Vagina (tissue), 2 donors: Measurements from ENCODE around the gene NIP7. TPM values are rescaled to one million over a fixed set of nuclear protein-coding genes. Genes with fewer than 3 reads are reported as not detected.
A peak's percentile ranks its signal among the peaks of the same experiment; 100 is the strongest.

Experiments used
- DNase-seq, 2 donors: peaks; one replicate each; pipeline ENCODE4 v3.0.0-alpha.2; 2017; ENCODE audit errors: extremely low spot score in 2 of 2
- H3K27ac ChIP-seq: fragments of 200-600 bp; sonication (generic); one replicate; pipeline ENCODE4 v1.5.1; 2019
- H3K27me3 ChIP-seq: fragments of 200-600 bp; sonication (generic); one replicate; pipeline ENCODE4 v1.5.1; 2019
- H3K36me3 ChIP-seq, 2 donors: fragments of 200-600 bp; sonication (generic); one replicate each; pipeline ENCODE4 v1.5.1; 2017 to 2019
- H3K4me1 ChIP-seq: fragments of 200-600 bp; sonication (generic); one replicate; pipeline ENCODE4 v1.5.1; 2019
- H3K4me3 ChIP-seq, 2 donors: fragments of 200-600 bp; sonication (generic); 1 replicate in 1 of 2; 2 replicates in 1 of 2; pipeline ENCODE4 v1.5.1; 2016 to 2019
- H3K9me3 ChIP-seq: fragments of 200-600 bp; sonication (generic); one replicate; pipeline ENCODE4 v1.5.1; 2019
- CTCF ChIP-seq, 3 experiments: fragments of 450-650 bp in 2 of 3; fragments of 200-600 bp in 1 of 3; sonication (generic) in 1 of 3; IDR thresholded peaks; one replicate each; pipeline ENCODE4 v1.5.1; 2017 to 2019; ENCODE audit warnings: antibody characterized with exemption in 3 of 3, mild to moderate bottlenecking in 2 of 3, moderate library complexity in 2 of 3
- POLR2A ChIP-seq, 2 donors: fragments of 450-650 bp; IDR thresholded peaks; one replicate each; pipeline ENCODE4 v1.6.1; 2017; ENCODE audit warnings: antibody characterized with exemption in 2 of 2, mild to moderate bottlenecking in 2 of 2, moderate library complexity in 2 of 2
- POLR2AphosphoS5 ChIP-seq, 2 donors: sonication (generic); formaldehyde crosslinking; IDR thresholded peaks; one replicate each; pipeline ENCODE4 v1.9.0; 2017; ENCODE audit warnings: antibody characterized with exemption in 2 of 2, mild to moderate bottlenecking in 2 of 2, low read depth in 1 of 2; ENCODE audit not compliant: insufficient read depth in 1 of 2
- intact Hi-C: fragments of 100-400 bp; cut with DNase I; formaldehyde crosslinking; loops from one replicate; pipeline ENCODE4 v1.15.1; 2023
- total RNA-seq: library from RNA; depleted of rRNA; stranded (reverse); fragments of >200 nt; gene quantifications from one replicate; pipeline ENCODE4 v1.2.3, GENCODE V29; 2016

NIP7 gene
- total RNA-seq, 1 donor from 2014 or later = 15.2 TPM

- no peak for TF ChIP-seq POLR2AphosphoS5 (IDR thresholded peaks at IDR 0.05; ENCODE audit: insufficient read depth in 1 of 2, low read depth in 1 of 2)
- TF ChIP-seq CTCF (IDR thresholded peaks at IDR 0.05) = no peak
- no peak for TF ChIP-seq POLR2A (IDR thresholded peaks at IDR 0.05)
- no peaks in the 10 kb centered on the region for H3K27me3 ChIP-seq
- H3K4me3 ChIP-seq = no peak overlapping the region
- intact Hi-C loops = no loop called here
- H3K9me3 ChIP-seq = no peaks in the 10 kb centered on the region
- peaks cover 0 to 8% of the 10 kb centered on the region in 2 donors for H3K36me3 ChIP-seq
- H3K27ac ChIP-seq = no peak overlapping the region
- DNase-seq = no peak
- H3K4me1 ChIP-seq = peaks cover 17% of the 10 kb centered on the region
These were observed 31.7 kb upstream of the NIP7 start for GRCh38 chr16:69307856-69308255.

- H3K36me3 ChIP-seq = peaks cover 0 to 8% of the 10 kb centered on the region in 2 donors
- H3K4me1 ChIP-seq = peaks cover 21% of the 10 kb centered on the region
- TF ChIP-seq CTCF (IDR thresholded peaks at IDR 0.05) (no peak), POLR2AphosphoS5 (IDR thresholded peaks at IDR 0.05; ENCODE audit: insufficient read depth in 1 of 2, low read depth in 1 of 2) (no peak)
- H3K4me3 ChIP-seq = no peak overlapping the region
- DNase-seq = no peak
- no peaks in the 10 kb centered on the region for H3K27me3 ChIP-seq
- H3K27ac ChIP-seq = no peak overlapping the region
- intact Hi-C loops = no loop called here
- H3K9me3 ChIP-seq = no peaks in the 10 kb centered on the region
These were observed 30.3 kb upstream of the NIP7 start for GRCh38 chr16:69309316-69309715.

- intact Hi-C loops = no loop called here
- H3K27ac ChIP-seq = peak within 1 kb of the TSS; percentile 86
- TF ChIP-seq POLR2AphosphoS5 (IDR thresholded peaks at IDR 0.05; ENCODE audit: insufficient read depth in 1 of 2, low read depth in 1 of 2) = peak in 1 of 2 donors; percentile 37
- peak; percentile 68 to 82 (median 80) for TF ChIP-seq CTCF (IDR thresholded peaks at IDR 0.05)
- peak in 1 of 2 donors; percentile 43 for TF ChIP-seq POLR2A (IDR thresholded peaks at IDR 0.05)
These were observed 28.7 kb upstream of the NIP7 start, which contains the start of gene VPS4A for GRCh38 chr16:69310653-69311532. Gene VPS4A (plus strand): TSS chr16:69311350. CDS start chr16:69311512, 162 bp downstream.

GRCh38 chr16:69311533-69312387, 27.8 kb upstream of the NIP7 start:
- Histone ChIP-seq H3K27ac (peak overlapping the region; percentile 86), H3K4me1 (peaks cover 21% of the 10 kb centered on the region), H3K36me3 (peaks cover 0 to 22% of the 10 kb centered on the region in 2 donors), H3K27me3 (no peaks in the 10 kb centered on the region), H3K4me3 (peak overlapping the region; percentile 93 to 97), H3K9me3 (no peaks in the 10 kb centered on the region)
- DNase-seq = no peak
- TF ChIP-seq CTCF (IDR thresholded peaks at IDR 0.05) = no peak
- no peak for TF ChIP-seq POLR2AphosphoS5 (IDR thresholded peaks at IDR 0.05; ENCODE audit: insufficient read depth in 1 of 2, low read depth in 1 of 2)
- TF ChIP-seq POLR2A (IDR thresholded peaks at IDR 0.05) = no peak
- intact Hi-C loops = no loop called here

More at GRCh38 chr16:69310653-69311532, 28.7 kb upstream of the NIP7 start, which contains the start of gene VPS4A:
- H3K27me3 ChIP-seq = no peaks in the 10 kb centered on the region
- DNase-seq = no peak
- peaks cover 0 to 14% of the 10 kb centered on the region in 2 donors for H3K36me3 ChIP-seq
- peaks cover 21% of the 10 kb centered on the region for H3K4me1 ChIP-seq
- no peaks in the 10 kb centered on the region for H3K9me3 ChIP-seq
- peak within 1 kb of the TSS; percentile 93 to 97 for H3K4me3 ChIP-seq
